Esophagus muscularis mucosa (tissue), 4 donors: Measurements from ENCODE around the gene TMEM72.

Experiments used
- EP300 ChIP-seq: sonication (generic); formaldehyde crosslinking; IDR thresholded peaks from one replicate; pipeline ENCODE4 v1.6.1; 2017; ENCODE audit warnings: antibody characterized with exemption
- POLR2A ChIP-seq: fragments of 450-650 bp; IDR thresholded peaks from one replicate; pipeline ENCODE4 v1.6.1; 2017; ENCODE audit warnings: antibody characterized with exemption, moderate library complexity, mild to moderate bottlenecking, low read depth
- POLR2AphosphoS5 ChIP-seq, 2 donors: sonication (generic); formaldehyde crosslinking; IDR thresholded peaks; one replicate each; pipeline ENCODE4 v1.6.1; 2017; ENCODE audit warnings: antibody characterized with exemption in 2 of 2
- TF ChIP-seq, protein P1 (sequence below), 3 experiments: fragments of 200-600 bp in 2 of 3; fragments of 450-650 bp in 1 of 3; sonication (generic) in 2 of 3; IDR thresholded peaks; one replicate each; pipeline ENCODE4 v1.5.1; 2017 to 2019; ENCODE audit warnings: antibody characterized with exemption in 3 of 3, mild to moderate bottlenecking in 2 of 3, moderate library complexity in 1 of 3

DNA sequence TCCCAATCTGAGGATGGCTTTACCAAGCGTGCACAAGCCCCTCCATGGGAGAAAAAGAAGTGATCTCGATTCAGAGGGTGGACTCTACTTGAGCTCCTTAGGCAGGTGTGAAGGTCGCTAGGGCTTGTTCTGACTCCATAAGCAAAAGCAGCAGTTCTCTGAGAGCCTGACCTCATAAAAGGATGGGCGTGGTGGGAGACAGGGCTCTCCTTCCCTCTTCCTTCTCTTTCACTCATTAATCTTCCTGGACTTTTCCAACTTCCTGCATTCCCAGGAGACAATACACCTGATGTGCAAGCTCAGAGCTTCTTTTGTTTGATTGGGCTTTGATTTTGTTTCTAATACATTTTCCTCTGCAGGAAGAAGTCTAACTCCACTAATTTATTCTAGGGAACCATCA, 22.3 kb upstream of the TMEM72 start:
- TF ChIP-seq EP300 (no peak), POLR2A (no peak), POLR2AphosphoS5 (IDR thresholded peaks at IDR 0.05) (no peak)
- TF ChIP-seq, protein P1, sequence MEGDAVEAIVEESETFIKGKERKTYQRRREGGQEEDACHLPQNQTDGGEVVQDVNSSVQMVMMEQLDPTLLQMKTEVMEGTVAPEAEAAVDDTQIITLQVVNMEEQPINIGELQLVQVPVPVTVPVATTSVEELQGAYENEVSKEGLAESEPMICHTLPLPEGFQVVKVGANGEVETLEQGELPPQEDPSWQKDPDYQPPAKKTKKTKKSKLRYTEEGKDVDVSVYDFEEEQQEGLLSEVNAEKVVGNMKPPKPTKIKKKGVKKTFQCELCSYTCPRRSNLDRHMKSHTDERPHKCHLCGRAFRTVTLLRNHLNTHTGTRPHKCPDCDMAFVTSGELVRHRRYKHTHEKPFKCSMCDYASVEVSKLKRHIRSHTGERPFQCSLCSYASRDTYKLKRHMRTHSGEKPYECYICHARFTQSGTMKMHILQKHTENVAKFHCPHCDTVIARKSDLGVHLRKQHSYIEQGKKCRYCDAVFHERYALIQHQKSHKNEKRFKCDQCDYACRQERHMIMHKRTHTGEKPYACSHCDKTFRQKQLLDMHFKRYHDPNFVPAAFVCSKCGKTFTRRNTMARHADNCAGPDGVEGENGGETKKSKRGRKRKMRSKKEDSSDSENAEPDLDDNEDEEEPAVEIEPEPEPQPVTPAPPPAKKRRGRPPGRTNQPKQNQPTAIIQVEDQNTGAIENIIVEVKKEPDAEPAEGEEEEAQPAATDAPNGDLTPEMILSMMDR (IDR thresholded peaks at IDR 0.05), result no peak
